HG02938 (cell line): ENCODE results near the gene RNF130.

Source experiments
- ATAC-seq: cut with Tn5 transposase; IDR thresholded peaks from one replicate; pipeline ENCODE4 v1.9.1; 2021; ENCODE audit warnings: mild to moderate bottlenecking, moderate library complexity; ENCODE audit not compliant: unreplicated experiment

The RNF130 gene

GRCh38 chr5:180071531-180072255 is at the start of gene RNF130:
Gene RNF130 (minus strand): TSS chr5:180071759. CDS start chr5:180071702, 57 bp downstream.
- no peak for ATAC-seq

- ATAC-seq: no peak
Observed at GRCh38 chr5:180120237-180121101, 48.9 kb upstream of the RNF130 start.

- ATAC-seq: no peak
Observed at GRCh38 chr5:180119903-180120236, 48.3 kb upstream of the RNF130 start.

GRCh38 chr5:180119031-180119902 is 47.7 kb upstream of the RNF130 start:
- no peak for ATAC-seq

- no peak for ATAC-seq
Observed at GRCh38 chr5:180118391-180118791, 46.8 kb upstream of the RNF130 start.

GRCh38 chr5:180117000-180117725 is 45.6 kb upstream of the RNF130 start:
- no peak for ATAC-seq

- ATAC-seq: no peak
Observed at GRCh38 chr5:180116077-180116999, 44.8 kb upstream of the RNF130 start.

GRCh38 chr5:180115326-180116076 is 43.9 kb upstream of the RNF130 start:
- ATAC-seq: no peak

- ATAC-seq: no peak
Observed at GRCh38 chr5:180114304-180115003, 42.9 kb upstream of the RNF130 start.

GRCh38 chr5:180113660-180114303 is 42.2 kb upstream of the RNF130 start:
- ATAC-seq: no peak

GRCh38 chr5:180112181-180112861 is 40.8 kb upstream of the RNF130 start:
- ATAC-seq: no peak

- no peak for ATAC-seq
Observed at GRCh38 chr5:180111273-180112002, 39.9 kb upstream of the RNF130 start.

- no peak for ATAC-seq
Observed at GRCh38 chr5:180109920-180110319, 38.4 kb upstream of the RNF130 start.

GRCh38 chr5:180107005-180107404 is 35.4 kb upstream of the RNF130 start:
- ATAC-seq: no peak

GRCh38 chr5:180105827-180106312 is 34.3 kb upstream of the RNF130 start:
- ATAC-seq: no peak

- no peak for ATAC-seq
Observed at GRCh38 chr5:180104168-180104530, 32.6 kb upstream of the RNF130 start.
